PC-9 (cell line): ENCODE results near the gene AGMO.

ENCODE experiments used
- EZH2 ChIP-seq: fragments of 200-600 bp; sonication (generic); IDR thresholded peaks from 2 replicates; pipeline ENCODE4 v1.8.0; 2017; ENCODE audit warnings: antibody characterized with exemption, low read depth
- TF ChIP-seq, protein P1 (sequence below): fragments of 200-600 bp; sonication (generic); conservative IDR thresholded peaks from 2 replicates; pipeline ENCODE4 v1.6.1; 2017; ENCODE audit warnings: mixed run types, antibody characterized with exemption, mild to moderate bottlenecking, moderate library complexity

DNA sequence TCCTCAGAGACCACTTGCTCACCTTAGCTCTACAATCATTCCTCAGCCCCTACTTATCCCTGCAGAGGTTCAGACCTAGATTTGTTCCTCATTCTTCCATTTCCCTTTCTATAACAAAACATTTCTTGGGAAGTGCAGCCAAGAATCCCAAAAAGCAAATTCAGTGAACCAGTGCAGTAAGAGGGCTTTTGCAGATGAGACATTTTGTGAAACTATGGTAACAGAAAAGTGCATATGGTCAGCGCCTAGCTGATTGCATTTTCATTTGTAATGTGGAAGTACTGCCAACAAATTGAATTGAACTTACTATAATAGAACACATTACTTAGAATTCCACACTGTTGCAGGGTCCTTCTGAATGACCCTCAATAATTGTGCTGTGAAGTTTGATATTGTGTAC, 18.6 kb downstream of the AGMO start:
- no peak for TF ChIP-seq EZH2
- TF ChIP-seq, protein P1, sequence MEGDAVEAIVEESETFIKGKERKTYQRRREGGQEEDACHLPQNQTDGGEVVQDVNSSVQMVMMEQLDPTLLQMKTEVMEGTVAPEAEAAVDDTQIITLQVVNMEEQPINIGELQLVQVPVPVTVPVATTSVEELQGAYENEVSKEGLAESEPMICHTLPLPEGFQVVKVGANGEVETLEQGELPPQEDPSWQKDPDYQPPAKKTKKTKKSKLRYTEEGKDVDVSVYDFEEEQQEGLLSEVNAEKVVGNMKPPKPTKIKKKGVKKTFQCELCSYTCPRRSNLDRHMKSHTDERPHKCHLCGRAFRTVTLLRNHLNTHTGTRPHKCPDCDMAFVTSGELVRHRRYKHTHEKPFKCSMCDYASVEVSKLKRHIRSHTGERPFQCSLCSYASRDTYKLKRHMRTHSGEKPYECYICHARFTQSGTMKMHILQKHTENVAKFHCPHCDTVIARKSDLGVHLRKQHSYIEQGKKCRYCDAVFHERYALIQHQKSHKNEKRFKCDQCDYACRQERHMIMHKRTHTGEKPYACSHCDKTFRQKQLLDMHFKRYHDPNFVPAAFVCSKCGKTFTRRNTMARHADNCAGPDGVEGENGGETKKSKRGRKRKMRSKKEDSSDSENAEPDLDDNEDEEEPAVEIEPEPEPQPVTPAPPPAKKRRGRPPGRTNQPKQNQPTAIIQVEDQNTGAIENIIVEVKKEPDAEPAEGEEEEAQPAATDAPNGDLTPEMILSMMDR, result no peak
